GM12872 (cell line): ENCODE measurements around the gene OGDHL.

Experiments used
- CTCF ChIP-seq: IDR thresholded peaks from 3 replicates; pipeline ENCODE4 v1.5.1; 2011; ENCODE audit warnings: low read depth, mild to moderate bottlenecking, low read length, moderate library complexity; ENCODE audit not compliant: insufficient read depth

The OGDHL gene

DNA sequence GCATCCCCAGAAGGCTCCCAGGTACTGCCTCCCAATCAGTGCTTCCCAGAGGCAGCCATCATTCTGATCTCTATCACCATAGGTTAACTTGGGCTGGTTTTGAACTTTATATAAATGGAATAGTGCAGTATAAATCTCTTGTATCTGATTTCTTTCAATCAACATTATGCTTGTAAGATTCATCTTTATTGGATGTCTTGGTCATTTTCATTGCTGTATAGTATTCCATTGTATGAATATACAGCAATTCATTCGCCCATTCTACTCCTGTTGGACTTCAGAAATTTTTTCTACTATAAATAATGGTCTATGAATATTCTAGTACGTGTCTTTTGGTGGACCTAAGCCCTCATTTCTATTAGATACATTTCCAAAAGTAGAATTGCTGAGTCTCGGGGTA lies 16.1 kb upstream of the OGDHL start:
- no peak for TF ChIP-seq CTCF

DNA sequence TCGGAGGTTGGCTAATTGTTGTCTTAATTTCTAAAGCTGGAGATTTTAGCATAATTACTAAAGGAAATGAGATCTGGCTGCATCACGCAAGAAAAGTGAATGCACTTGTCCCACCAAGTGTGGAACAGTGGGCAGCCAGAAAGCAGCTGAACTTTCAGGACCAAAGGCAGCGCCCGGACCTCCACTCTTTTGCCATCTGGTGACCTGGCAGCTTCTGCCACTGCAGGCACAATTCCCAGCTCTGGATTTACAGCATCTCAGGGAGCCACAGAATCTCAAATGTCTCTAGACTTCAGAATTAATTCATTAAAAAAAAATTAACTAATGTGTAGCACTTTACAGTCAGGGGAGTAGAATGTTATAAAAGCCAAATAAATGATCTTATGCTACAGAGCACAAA lies 14.7 kb upstream of the OGDHL start:
- no peak for TF ChIP-seq CTCF

DNA sequence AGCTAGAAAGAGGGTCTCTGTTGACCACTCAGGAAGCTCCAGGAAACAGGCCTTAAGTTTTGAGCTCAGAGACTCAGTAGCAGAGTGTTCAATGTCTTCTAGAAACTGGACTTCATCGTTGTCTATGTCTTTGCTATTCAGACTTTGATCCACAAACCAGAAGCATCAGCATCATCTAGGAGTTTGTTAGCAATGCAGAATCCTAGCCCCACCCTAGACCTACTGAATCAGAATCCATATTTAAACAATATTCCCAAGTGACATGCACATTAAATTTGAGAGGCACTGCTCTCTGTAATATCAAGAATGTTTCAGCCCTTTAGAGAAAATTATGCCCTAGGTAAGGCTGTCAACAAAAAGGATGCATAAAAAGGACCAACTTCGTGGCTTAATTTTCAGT lies 12.9 kb upstream of the OGDHL start:
- no peak for TF ChIP-seq CTCF

GRCh38 chr10:49769692-49770091 lies 7.6 kb upstream of the OGDHL start:
- TF ChIP-seq CTCF: no peak

DNA sequence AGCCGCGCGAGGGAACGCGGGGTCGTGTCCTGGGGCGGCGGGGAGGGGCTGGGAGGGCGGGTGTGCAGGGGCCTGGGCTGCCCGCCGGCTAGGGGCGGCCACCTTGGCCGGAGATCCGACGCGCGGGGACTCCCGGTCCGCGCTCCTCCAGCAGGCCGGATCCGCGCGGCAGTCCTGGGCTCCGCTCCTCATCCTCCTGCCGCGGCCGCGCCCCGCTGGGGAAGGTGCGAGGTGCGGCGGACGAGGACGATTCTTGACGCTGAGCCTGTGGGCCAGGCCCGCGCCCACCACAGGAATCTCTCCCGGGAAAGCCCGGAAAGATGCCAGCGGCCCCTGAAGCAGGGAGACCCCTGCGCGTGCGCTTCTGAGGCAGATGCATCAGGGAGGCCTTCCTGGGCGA lies 6.6 kb upstream of the OGDHL start:
- TF ChIP-seq CTCF: no peak

DNA sequence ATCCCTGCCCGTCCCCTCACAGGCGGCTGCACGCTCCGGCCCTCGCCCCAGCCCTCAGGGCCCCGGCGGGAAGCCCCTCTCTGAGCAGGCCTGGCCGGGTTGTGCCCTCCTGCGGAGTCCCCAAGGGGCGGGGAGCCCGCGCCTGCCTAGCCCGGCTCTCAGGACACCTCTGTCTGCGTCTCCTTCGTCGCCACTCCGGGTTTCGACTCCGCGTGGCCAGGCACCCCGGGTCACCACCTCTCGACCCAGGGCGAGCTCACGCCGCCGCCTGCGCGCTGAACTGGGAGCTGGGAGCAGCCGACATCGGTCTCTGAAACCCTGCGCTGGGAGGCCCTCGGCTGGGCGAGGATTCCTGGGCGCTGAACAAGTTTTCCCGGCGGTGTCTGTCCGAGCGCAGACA lies 6.2 kb upstream of the OGDHL start:
- no peak for TF ChIP-seq CTCF

- TF ChIP-seq CTCF: no peak
Measured at GRCh38 chr10:49767752-49768151, 5.6 kb upstream of the OGDHL start.

- no peak for TF ChIP-seq CTCF
Measured at GRCh38 chr10:49766484-49766883, 4.4 kb upstream of the OGDHL start.
